ENCODE results near the gene NSF. TPM values are rescaled to one million over a fixed set of nuclear protein-coding genes. Genes with fewer than 3 reads are reported as not detected.

NSF gene
- total RNA-seq, 4 donors from 2014 or later: 12.9 to 40.1 (median 26.3) TPM

- no peaks in the 10 kb centered on the region for H3K4me1 ChIP-seq
- DNase-seq: no peak
- TF ChIP-seq CTCF (IDR thresholded peaks at IDR 0.05): no peak
- no peak for TF ChIP-seq POLR2A (IDR thresholded peaks at IDR 0.05)
- H3K36me3 ChIP-seq: no peaks in the 10 kb centered on the region
- no peaks in the 10 kb centered on the region for H3K27me3 ChIP-seq
- intact Hi-C loops (cut with DNase I; ENCODE audit: low total_unique reads): no loop called here
- no peaks in the 10 kb centered on the region for H3K9me3 ChIP-seq
- H3K4me3 ChIP-seq: no peak overlapping the region
- H3K27ac ChIP-seq: no peak overlapping the region
Measured at GRCh38 chr17:46726206-46726605, 135.7 kb downstream of the NSF start.

GRCh38 chr17:46727572-46728348 is 137.3 kb downstream of the NSF start:
- Histone ChIP-seq H3K4me1 (no peaks in the 10 kb centered on the region), H3K36me3 (no peaks in the 10 kb centered on the region), H3K27me3 (no peaks in the 10 kb centered on the region), H3K4me3 (no peak overlapping the region), H3K27ac (no peak overlapping the region), H3K9me3 (no peaks in the 10 kb centered on the region)
- no peak for DNase-seq
- intact Hi-C loops (cut with DNase I; ENCODE audit: low total_unique reads): no loop called here
- TF ChIP-seq POLR2A (IDR thresholded peaks at IDR 0.05) (no peak), CTCF (IDR thresholded peaks at IDR 0.05) (no peak)

GRCh38 chr17:46730026-46730425 is 139.6 kb downstream of the NSF start:
- DNase-seq: no peak
- H3K27me3 ChIP-seq: no peaks in the 10 kb centered on the region
- intact Hi-C loops (cut with DNase I; ENCODE audit: low total_unique reads): no loop called here
- no peaks in the 10 kb centered on the region for H3K36me3 ChIP-seq
- H3K27ac ChIP-seq: no peak overlapping the region
- no peak overlapping the region for H3K4me3 ChIP-seq
- no peak for TF ChIP-seq POLR2A (IDR thresholded peaks at IDR 0.05)
- no peaks in the 10 kb centered on the region for H3K4me1 ChIP-seq
- H3K9me3 ChIP-seq: no peaks in the 10 kb centered on the region

- intact Hi-C loops (cut with DNase I; ENCODE audit: low total_unique reads): no loop called here
- H3K4me3 ChIP-seq: no peak overlapping the region
- no peaks in the 10 kb centered on the region for H3K36me3 ChIP-seq
Measured at GRCh38 chr17:46730679-46731078, 140.2 kb downstream of the NSF start.

GRCh38 chr17:46732160-46732559 is 141.7 kb downstream of the NSF start:
- no peak for DNase-seq
- intact Hi-C loops (cut with DNase I; ENCODE audit: low total_unique reads): no loop called here
- H3K9me3 ChIP-seq: no peaks in the 10 kb centered on the region
- no peak overlapping the region for H3K27ac ChIP-seq
- no peaks in the 10 kb centered on the region for H3K36me3 ChIP-seq
- H3K4me3 ChIP-seq: no peak overlapping the region
- TF ChIP-seq POLR2A (IDR thresholded peaks at IDR 0.05): no peak
- TF ChIP-seq CTCF (IDR thresholded peaks at IDR 0.05): no peak
- H3K4me1 ChIP-seq: no peaks in the 10 kb centered on the region
- H3K27me3 ChIP-seq: no peaks in the 10 kb centered on the region

More at GRCh38 chr17:46730679-46731078, 140.2 kb downstream of the NSF start:
- no peaks in the 10 kb centered on the region for H3K27me3 ChIP-seq
- H3K9me3 ChIP-seq: no peaks in the 10 kb centered on the region
- no peak for DNase-seq
- no peak for TF ChIP-seq POLR2A (IDR thresholded peaks at IDR 0.05)
- no peak for TF ChIP-seq CTCF (IDR thresholded peaks at IDR 0.05)
- no peak overlapping the region for H3K27ac ChIP-seq
- H3K4me1 ChIP-seq: no peaks in the 10 kb centered on the region

Data from uterus (tissue), 4 donors.